H1 (cell line): ENCODE data around the gene DGKK. TPM values are rescaled to one million over a fixed set of nuclear protein-coding genes. Genes with fewer than 3 reads are reported as not detected.

Source experiments
- CTCF ChIA-PET: fragments of 300-600 bp; sonication (Branson Sonifier 250); formaldehyde crosslinking; loops from one replicate; lab custom pipeline; 2021; ENCODE audit not compliant: partially characterized antibody; lab: Charles Lee
- POLR2A ChIA-PET: fragments of 300-600 bp; sonication (Branson Sonifier 250); formaldehyde crosslinking; loops from one replicate; lab custom pipeline; 2021; ENCODE audit warnings: inconsistent platforms; ENCODE audit not compliant: partially characterized antibody; lab: Charles Lee
- DNase-seq, 2 experiments: peaks; one replicate each; pipeline versions ENCODE4 v3.0.0 to v3.0.0-alpha.2; 2010 to 2022; ENCODE audit warnings: low spot score in 2 of 2, low read depth in 1 of 2, mixed read lengths in 1 of 2
- FAIRE-seq: peaks from 2 replicates; lab custom pipeline; 2011; peaks lifted over from hg19 to GRCh38; lab: Jason Lieb, UNC
- H2AFZ ChIP-seq: 2 replicates; pipeline ENCODE4 v1.8.1; 2012; ENCODE audit warnings: low read length, inconsistent platforms
- H2AK5ac ChIP-seq: 2 replicates; pipeline ENCODE4 v1.6.1; 2013; ENCODE audit warnings: low read depth, low read length
- H2BK120ac ChIP-seq: replicated peaks from 2 replicates; pipeline ENCODE3; 2013; ENCODE audit warnings: low read depth, low read length, inconsistent platforms
- H2BK12ac ChIP-seq: 2 replicates; pipeline ENCODE4 v1.6.1; 2013; ENCODE audit warnings: low read depth, low read length
- H2BK15ac ChIP-seq: 2 replicates; pipeline ENCODE4 v1.6.1; 2013; ENCODE audit warnings: low read length
- H2BK20ac ChIP-seq: 2 replicates; pipeline ENCODE4 v1.6.1; 2013; ENCODE audit warnings: low read length
- H2BK5ac ChIP-seq: 2 replicates; pipeline ENCODE4 v1.6.1; 2013; ENCODE audit warnings: low read depth, low read length
- H3K14ac ChIP-seq: 2 replicates; pipeline ENCODE4 v1.6.1; 2013; ENCODE audit warnings: inconsistent platforms; ENCODE audit not compliant: insufficient read length
- H3K18ac ChIP-seq: 2 replicates; pipeline ENCODE4 v1.6.1; 2013; ENCODE audit warnings: low read length; ENCODE audit errors: extremely low read depth
- H3K23ac ChIP-seq: 2 replicates; pipeline ENCODE4 v1.6.1; 2013; ENCODE audit warnings: inconsistent platforms; ENCODE audit not compliant: insufficient read length
- H3K23me2 ChIP-seq: 2 replicates; pipeline ENCODE4 v1.6.1; 2013; ENCODE audit warnings: low read depth, low read length
- H3K27ac ChIP-seq: 2 replicates; pipeline ENCODE4 v1.6.1; 2011; ENCODE audit warnings: low read depth, low read length, inconsistent platforms
- H3K27me3 ChIP-seq, 4 experiments: replicated peaks in 1 of 4; 1 replicate in 1 of 4; 2 replicates in 3 of 4; pipeline versions ENCODE4 v1.6.1 to v1.8.1; 2011 to 2013; ENCODE audit warnings: low read length in 3 of 4, mild to moderate bottlenecking in 3 of 4, inconsistent platforms in 2 of 4, mixed read lengths in 2 of 4, moderate library complexity in 1 of 4; ENCODE audit not compliant: control insufficient read depth in 3 of 4, insufficient read depth in 3 of 4; ENCODE audit errors: extremely low read depth in 1 of 4
- H3K36me3 ChIP-seq, 4 experiments: 2 replicates each; pipeline versions ENCODE4 v1.6.1 to v1.8.1; 2011 to 2013; ENCODE audit warnings: mild to moderate bottlenecking in 4 of 4, low read length in 3 of 4, moderate library complexity in 2 of 4, control low read depth in 1 of 4, inconsistent platforms in 1 of 4; ENCODE audit not compliant: insufficient read depth in 4 of 4, control insufficient read depth in 2 of 4
- H3K4ac ChIP-seq: replicated peaks from 2 replicates; pipeline ENCODE3; 2013; ENCODE audit warnings: low read length, low read depth, mixed read lengths, inconsistent platforms; ENCODE audit not compliant: insufficient read length
- H3K4me1 ChIP-seq, 4 experiments: replicated peaks in 1 of 4; 1 replicate in 1 of 4; 2 replicates in 3 of 4; pipeline versions ENCODE4 v1.6.1 to v1.8.1; 2011 to 2013; ENCODE audit warnings: low read length in 3 of 4, inconsistent platforms in 2 of 4, mixed read lengths in 1 of 4; ENCODE audit not compliant: insufficient read depth in 4 of 4, control insufficient read depth in 3 of 4
- H3K4me2 ChIP-seq, 2 experiments: 2 replicates each; pipeline versions ENCODE4 v1.6.1 to v1.8.1; 2011 to 2013; ENCODE audit warnings: low read depth in 2 of 2, low read length in 2 of 2, control low read depth in 1 of 2, inconsistent platforms in 1 of 2, mild to moderate bottlenecking in 1 of 2; ENCODE audit not compliant: insufficient read depth in 1 of 2
- H3K4me3 ChIP-seq, 4 experiments: fragments of 200-600, 300-600 bp in 1 of 4; sonication (generic), shearing (Covaris generic), sonication (Bioruptor Twin) in 1 of 4; 2 replicates each; pipeline versions ENCODE4 v1.5.1 to v1.8.1; 2011 to 2016; ENCODE audit warnings: low read length in 4 of 4, low read depth in 3 of 4, control low read depth in 2 of 4, inconsistent platforms in 2 of 4, mild to moderate bottlenecking in 2 of 4, mixed read lengths in 1 of 4, moderate library complexity in 1 of 4; ENCODE audit not compliant: insufficient read depth in 2 of 4; ENCODE audit errors: extremely low read depth in 1 of 4
- H3K56ac ChIP-seq: replicated peaks from 2 replicates; pipeline ENCODE3; 2013; ENCODE audit warnings: low read depth, mild to moderate bottlenecking, mixed read lengths, low read length, inconsistent platforms; ENCODE audit not compliant: insufficient read length
- H3K79me1 ChIP-seq: 2 replicates; pipeline ENCODE4 v1.6.1; 2013; ENCODE audit warnings: low read depth, low read length, control low read depth
- H3K79me2 ChIP-seq, 2 experiments: 2 replicates each; pipeline versions ENCODE4 v1.6.1 to v1.8.1; 2012 to 2013; ENCODE audit warnings: low read length in 2 of 2, mild to moderate bottlenecking in 2 of 2, inconsistent platforms in 1 of 2; ENCODE audit not compliant: insufficient read depth in 2 of 2, control insufficient read depth in 1 of 2
- H3K9ac ChIP-seq, 4 experiments: replicated peaks in 1 of 4; 1 replicate in 1 of 4; 2 replicates in 3 of 4; pipeline versions ENCODE4 v1.6.1 to v1.8.1; 2011 to 2013; ENCODE audit warnings: low read depth in 3 of 4, low read length in 3 of 4, control low read depth in 2 of 4, mild to moderate bottlenecking in 2 of 4, moderate library complexity in 2 of 4, inconsistent platforms in 1 of 4; ENCODE audit errors: extremely low read depth in 1 of 4
- H3K9me3 ChIP-seq, 2 experiments: 2 replicates each; pipeline versions ENCODE4 v1.6.1 to v1.8.1; 2012 to 2013; ENCODE audit warnings: mild to moderate bottlenecking in 2 of 2, moderate library complexity in 2 of 2, control low read depth in 1 of 2, inconsistent platforms in 1 of 2, low read depth in 1 of 2, low read length in 1 of 2, mixed read lengths in 1 of 2; ENCODE audit not compliant: insufficient read depth in 2 of 2
- H4K20me1 ChIP-seq, 2 experiments: replicated peaks in 1 of 2; 2 replicates each; pipeline versions ENCODE3 to v1.8.1; 2011 to 2013; ENCODE audit warnings: inconsistent platforms in 2 of 2, low read length in 2 of 2, mild to moderate bottlenecking in 1 of 2; ENCODE audit not compliant: insufficient read depth in 2 of 2, control insufficient read depth in 1 of 2
- H4K5ac ChIP-seq: 2 replicates; pipeline ENCODE4 v1.6.1; 2013; ENCODE audit warnings: low read length, low read depth, mixed read lengths, inconsistent platforms; ENCODE audit not compliant: insufficient read length
- H4K8ac ChIP-seq: 2 replicates; pipeline ENCODE4 v1.8.0; 2013; ENCODE audit warnings: mild to moderate bottlenecking, moderate library complexity, low read length, inconsistent platforms; ENCODE audit not compliant: insufficient read depth; ENCODE audit errors: extremely low read depth
- H4K91ac ChIP-seq: replicated peaks from 2 replicates; pipeline ENCODE3; 2013; ENCODE audit warnings: low read length, mixed read lengths, inconsistent platforms; ENCODE audit not compliant: insufficient read length
- JUN ChIP-seq: IDR thresholded peaks from 2 replicates; pipeline ENCODE4 v1.6.1; 2011; ENCODE audit warnings: low read depth, mild to moderate bottlenecking, improper control_type of control experiment, low read length
- NANOG ChIP-seq: IDR thresholded peaks from 2 replicates; pipeline ENCODE4 v1.6.1; 2011; ENCODE audit warnings: low read length, low read depth, mild to moderate bottlenecking, inconsistent platforms; ENCODE audit not compliant: insufficient read depth, poor library complexity, severe bottlenecking
- POLR2A ChIP-seq, 2 experiments: IDR thresholded peaks; 1 replicate in 1 of 2; 2 replicates in 1 of 2; pipeline ENCODE4 v1.6.1; 2011; ENCODE audit warnings: low read depth in 2 of 2, low read length in 2 of 2, mild to moderate bottlenecking in 2 of 2; ENCODE audit errors: control extremely low read depth in 1 of 2
- WGBS, 2 experiments: shearing (Covaris generic) in 1 of 2; methylation state at CpG; one replicate each; pipeline versions ENCODE4 v1.1.6 to v1.1.7; 2013 to 2015; ENCODE audit warnings: low lambda C conversion rate in 2 of 2, mixed read lengths in 2 of 2, inconsistent platforms in 1 of 2, low coverage in 1 of 2, missing lambda C conversion rate in 1 of 2; ENCODE audit not compliant: insufficient replicate concordance in 2 of 2, insufficient coverage in 1 of 2, insufficient read length in 1 of 2; ENCODE audit errors: extremely low coverage in 1 of 2, missing lambda C conversion rate in 1 of 2; 5-methylcytosine and 5-hydroxymethylcytosine counted together
- long read RNA-seq, 2 experiments: library from RNA in 1 of 2; library from capped mRNA in 1 of 2; stranded (forward); transcript quantifications; one replicate each; pipeline ENCODE4 v2.0.0, GENCODE V29; 2021; ENCODE audit warnings: inconsistent platforms in 1 of 2
- polyA minus RNA-seq, 3 experiments: library from RNA; depleted of rRNA, polyadenylated mRNA; stranded (reverse); fragments of >200 nt; gene quantifications; 1 replicate in 2 of 3; 2 replicates in 1 of 3; pipeline ENCODE4 v1.2.3, GENCODE V29; 2011
- polyA plus RNA-seq, 7 experiments: library from polyadenylated mRNA; depleted of rRNA in 3 of 7; stranded (reverse) in 5 of 7; unstranded in 2 of 7; fragments of >200 nt in 5 of 7; fragments of 200-250 nt in 2 of 7; gene quantifications; 1 replicate in 5 of 7; 2 replicates in 1 of 7; 4 replicates in 1 of 7; pipeline versions ENCODE4 v1.2.1 to v1.2.3, GENCODE V29; 2011 to 2013; ENCODE audit warnings: missing spikeins in 2 of 7, mixed read lengths in 2 of 7
- total RNA-seq: library from RNA; stranded (reverse); fragmentation: NEBNext Ultra II Directional; extraction: Animal tissue kit (Norgen Biotek cat#: 25700); gene quantifications from 2 replicates; pipeline ENCODE4 v1.2.1, GENCODE V29; 2021

Gene DGKK, protein sequence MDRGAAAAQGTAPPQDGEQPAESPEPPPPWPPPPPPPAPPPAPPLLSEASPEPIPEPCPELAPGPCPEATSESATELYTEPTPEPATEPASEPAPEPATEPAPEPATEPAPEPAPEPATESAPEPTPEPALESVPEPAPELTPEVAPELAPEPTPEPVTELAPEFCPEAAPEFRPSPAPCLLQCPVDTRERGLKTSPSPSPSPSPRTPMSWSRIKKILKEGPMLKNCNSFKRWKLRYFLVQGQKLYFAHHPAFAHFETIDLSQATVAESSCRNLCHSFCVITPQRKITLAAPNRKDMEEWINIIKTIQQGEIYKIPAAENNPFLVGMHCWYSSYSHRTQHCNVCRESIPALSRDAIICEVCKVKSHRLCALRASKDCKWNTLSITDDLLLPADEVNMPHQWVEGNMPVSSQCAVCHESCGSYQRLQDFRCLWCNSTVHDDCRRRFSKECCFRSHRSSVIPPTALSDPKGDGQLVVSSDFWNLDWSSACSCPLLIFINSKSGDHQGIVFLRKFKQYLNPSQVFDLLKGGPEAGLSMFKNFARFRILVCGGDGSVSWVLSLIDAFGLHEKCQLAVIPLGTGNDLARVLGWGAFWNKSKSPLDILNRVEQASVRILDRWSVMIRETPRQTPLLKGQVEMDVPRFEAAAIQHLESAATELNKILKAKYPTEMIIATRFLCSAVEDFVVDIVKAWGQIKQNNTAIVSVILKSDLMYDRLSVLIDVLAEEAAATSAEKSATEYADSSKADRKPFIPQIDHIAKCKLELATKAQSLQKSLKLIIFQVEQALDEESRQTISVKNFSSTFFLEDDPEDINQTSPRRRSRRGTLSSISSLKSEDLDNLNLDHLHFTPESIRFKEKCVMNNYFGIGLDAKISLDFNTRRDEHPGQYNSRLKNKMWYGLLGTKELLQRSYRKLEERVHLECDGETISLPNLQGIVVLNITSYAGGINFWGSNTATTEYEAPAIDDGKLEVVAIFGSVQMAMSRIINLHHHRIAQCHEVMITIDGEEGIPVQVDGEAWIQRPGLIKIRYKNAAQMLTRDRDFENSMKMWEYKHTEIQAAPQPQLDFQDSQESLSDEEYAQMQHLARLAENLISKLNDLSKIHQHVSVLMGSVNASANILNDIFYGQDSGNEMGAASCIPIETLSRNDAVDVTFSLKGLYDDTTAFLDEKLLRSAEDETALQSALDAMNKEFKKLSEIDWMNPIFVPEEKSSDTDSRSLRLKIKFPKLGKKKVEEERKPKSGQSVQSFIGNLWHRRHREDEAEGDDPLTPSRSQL
- total RNA-seq (17.7 and 19.2 TPM in 2 replicates), polyA plus RNA-seq (2011; rRNA removed) (3.2 and 4.9 TPM in 2 replicates), polyA minus RNA-seq (2011; rRNA and poly(A)+ RNA removed) (10.3 and 14.2 TPM in 2 replicates)
- 4.1 TPM for polyA plus RNA-seq (2011; cell fraction: cytosol; rRNA removed)
- 3.9 TPM for polyA plus RNA-seq (2011; cell fraction: nucleus; rRNA removed)
- 5.6 to 10.5 TPM (median 7.3 TPM) in 4 replicates for polyA plus RNA-seq (2012, experiment 1 of 2)
- 0.81 TPM for polyA plus RNA-seq (2012, experiment 2 of 2)
- 9.8 TPM for polyA plus RNA-seq (2013, experiment 1 of 2)
- 9.7 TPM for polyA plus RNA-seq (2013, experiment 2 of 2)
- 6.9 TPM for polyA minus RNA-seq (2011; cell fraction: cytosol; rRNA and poly(A)+ RNA removed)
- polyA minus RNA-seq (2011; cell fraction: nucleus; rRNA and poly(A)+ RNA removed): 8.7 TPM
- long read RNA-seq, experiment 1, full-length matches to known transcripts: 2 of 17 reads
- long read RNA-seq, experiment 1, partial matches to known transcripts: 3 of 17 reads
- long read RNA-seq, experiment 1, other reads (novel, unspliced or antisense): 12 of 17 reads
- long read RNA-seq, experiment 2: 0 reads

DNA sequence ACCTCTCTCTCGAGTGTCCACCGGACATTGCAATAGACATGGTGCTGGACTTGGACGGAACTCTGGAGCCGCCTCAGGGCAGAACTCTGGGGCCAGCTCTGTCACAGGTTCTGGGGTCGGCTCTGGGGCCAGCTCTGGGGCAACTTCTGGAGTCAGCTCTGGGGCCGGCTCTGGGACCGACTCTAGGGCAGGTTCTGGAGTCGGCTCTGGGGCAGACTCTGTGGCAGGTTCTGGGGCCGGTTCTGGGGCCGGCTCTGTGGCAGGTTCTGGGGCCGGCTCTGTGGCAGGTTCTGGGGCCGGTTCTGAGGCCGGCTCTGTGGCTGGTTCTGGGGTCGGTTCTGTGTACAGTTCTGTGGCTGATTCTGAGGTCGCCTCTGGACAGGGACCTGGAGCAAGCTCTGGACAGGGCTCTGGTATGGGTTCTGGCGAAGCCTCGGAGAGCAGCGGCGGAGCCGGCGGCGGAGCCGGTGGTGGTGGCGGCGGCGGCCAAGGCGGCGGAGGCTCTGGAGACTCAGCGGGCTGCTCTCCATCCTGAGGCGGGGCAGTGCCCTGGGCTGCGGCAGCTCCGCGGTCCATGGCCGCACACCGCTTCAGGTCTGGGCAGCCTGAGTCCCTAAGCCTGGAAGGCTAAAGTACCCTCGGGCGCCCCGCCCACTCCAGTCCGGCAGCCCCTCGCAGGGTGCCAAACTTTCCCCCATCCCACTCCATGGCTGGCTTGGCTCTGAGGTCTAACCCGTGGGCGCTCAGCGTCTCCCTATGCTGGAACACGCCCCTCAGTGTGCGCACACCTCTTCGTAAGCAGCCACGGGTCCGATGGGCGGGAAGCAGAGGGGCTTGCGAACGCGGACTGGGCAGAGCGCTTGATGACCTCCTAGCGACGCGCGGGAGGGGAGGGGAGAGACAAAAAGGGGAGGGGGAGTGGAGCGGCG is at the start of gene DGKK:
Gene DGKK (minus strand): TSS at position 723 of the 929 bp plus-strand sequence. CDS start 147 bp downstream, at position 576.
- no peak within 1 kb of the TSS for H2BK5ac ChIP-seq
- H3K56ac ChIP-seq: no peak within 1 kb of the TSS
- H2BK15ac ChIP-seq: no peak within 1 kb of the TSS
- no peak for FAIRE-seq
- peaks cover 17% of the 10 kb centered on the region; the same call in 1 of the 2 replicates for H3K23me2 ChIP-seq
- no peak within 1 kb of the TSS for H2AK5ac ChIP-seq
- H3K4me3 ChIP-seq: peak within 1 kb of the TSS; percentile 48 to 70 (median 51)
- no CpG with 5 or more reads among the region's 59 CpGs for WGBS, 2 experiments
- H2BK12ac ChIP-seq: no peak within 1 kb of the TSS
- H3K14ac ChIP-seq: no peak within 1 kb of the TSS
- peaks cover 1 to 38% (median 29%) of the 10 kb centered on the region in 4 experiments; a peak in 6 of 7 replicates for H3K27me3 ChIP-seq
- H3K36me3 ChIP-seq: no peaks in the 10 kb centered on the region
- no peak within 1 kb of the TSS for H4K8ac ChIP-seq
- no peak within 1 kb of the TSS for H2BK120ac ChIP-seq
- no peaks in the 10 kb centered on the region for H3K79me2 ChIP-seq
- no peak within 1 kb of the TSS for H2BK20ac ChIP-seq
- POLR2A ChIA-PET: interaction anchor here (0.6 kb wide), 1 partner anchor 280 kb away, joined by 3 read pairs; no protein-coding TSS in a partner anchor
- no peak within 1 kb of the TSS for H4K91ac ChIP-seq
- H4K20me1 ChIP-seq: peaks cover 0 to 3% of the 10 kb centered on the region in 2 experiments
- H3K4me1 ChIP-seq: peaks cover 0 to 10% (median 2%) of the 10 kb centered on the region in 4 experiments; a peak in 3 of 7 replicates
- CTCF ChIA-PET: no interaction called here
- no peak within 1 kb of the TSS; a peak in 1 of 7 replicates for H3K9ac ChIP-seq
- no peak within 1 kb of the TSS for H3K4ac ChIP-seq
- no peaks in the 10 kb centered on the region for H3K9me3 ChIP-seq
- H3K27ac ChIP-seq: no peak within 1 kb of the TSS
- H3K4me2 ChIP-seq: peak within 1 kb of the TSS; percentile 91 to 99
- H3K79me1 ChIP-seq: no peaks in the 10 kb centered on the region
- H2AFZ ChIP-seq: no peak within 1 kb of the TSS
- H4K5ac ChIP-seq: no peak within 1 kb of the TSS
- DNase-seq: peak in 1 of 2 experiments; percentile 76
- H3K23ac ChIP-seq: no peak within 1 kb of the TSS
- no peak within 1 kb of the TSS; the same call in 1 of the 2 replicates for H3K18ac ChIP-seq
- no peak for TF ChIP-seq NANOG
- no peak for TF ChIP-seq POLR2A (IDR thresholded peaks at IDR 0.05; ENCODE audit: control extremely low read depth in 1 of 2, low read depth in 2 of 2, low read length in 2 of 2)
- no peak for TF ChIP-seq JUN
